ENCODE measurements around the gene TRPM5.

DNA sequence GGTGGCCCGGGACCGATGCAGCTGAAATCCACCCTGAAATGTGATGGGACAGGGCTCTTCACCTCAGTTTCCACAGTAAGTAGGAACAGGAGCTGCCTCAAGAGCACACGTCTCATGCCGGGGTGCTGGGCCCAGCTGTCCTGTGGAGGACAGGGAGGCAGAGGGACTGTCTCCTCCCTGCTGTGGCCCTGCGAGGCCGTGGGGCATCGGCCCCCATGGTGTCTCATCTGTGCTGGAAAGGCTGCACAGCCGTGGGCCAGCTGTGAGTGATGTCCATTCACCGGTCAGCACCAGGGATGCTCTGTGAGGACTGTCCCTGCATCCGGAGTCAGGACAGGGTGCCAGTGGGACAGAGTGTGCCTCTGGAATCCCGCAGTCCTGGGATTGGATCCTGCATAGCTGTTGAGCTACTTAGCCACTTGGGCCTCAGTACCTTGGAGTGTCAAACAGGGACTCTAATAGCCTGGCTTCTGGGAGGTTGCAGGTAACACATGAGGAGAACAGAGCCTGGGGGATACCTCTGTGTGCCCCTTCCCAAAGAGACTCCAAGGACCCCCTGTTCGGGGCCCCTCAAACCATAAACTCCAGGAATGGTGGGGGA, 16.5 kb downstream of the TRPM5 start:
- TF ChIP-seq EZH2phosphoT487 (conservative IDR thresholded peaks at IDR 0.05; ENCODE audit: low read length) = no peak
- TF ChIP-seq, protein P1, sequence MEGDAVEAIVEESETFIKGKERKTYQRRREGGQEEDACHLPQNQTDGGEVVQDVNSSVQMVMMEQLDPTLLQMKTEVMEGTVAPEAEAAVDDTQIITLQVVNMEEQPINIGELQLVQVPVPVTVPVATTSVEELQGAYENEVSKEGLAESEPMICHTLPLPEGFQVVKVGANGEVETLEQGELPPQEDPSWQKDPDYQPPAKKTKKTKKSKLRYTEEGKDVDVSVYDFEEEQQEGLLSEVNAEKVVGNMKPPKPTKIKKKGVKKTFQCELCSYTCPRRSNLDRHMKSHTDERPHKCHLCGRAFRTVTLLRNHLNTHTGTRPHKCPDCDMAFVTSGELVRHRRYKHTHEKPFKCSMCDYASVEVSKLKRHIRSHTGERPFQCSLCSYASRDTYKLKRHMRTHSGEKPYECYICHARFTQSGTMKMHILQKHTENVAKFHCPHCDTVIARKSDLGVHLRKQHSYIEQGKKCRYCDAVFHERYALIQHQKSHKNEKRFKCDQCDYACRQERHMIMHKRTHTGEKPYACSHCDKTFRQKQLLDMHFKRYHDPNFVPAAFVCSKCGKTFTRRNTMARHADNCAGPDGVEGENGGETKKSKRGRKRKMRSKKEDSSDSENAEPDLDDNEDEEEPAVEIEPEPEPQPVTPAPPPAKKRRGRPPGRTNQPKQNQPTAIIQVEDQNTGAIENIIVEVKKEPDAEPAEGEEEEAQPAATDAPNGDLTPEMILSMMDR (IDR thresholded peaks at IDR 0.05; ENCODE audit: insufficient read depth, low read length, poor library complexity, severe bottlenecking) = no peak

All from SU-DHL-6 (cell line).